ENCODE measurements around the gene UBAP1.
"Not testable (repeated sequence)": the region's sequence is repeated elsewhere in the genome, so short reads cannot be mapped to it uniquely, and the experiment has no call there.

Gene UBAP1

DNA sequence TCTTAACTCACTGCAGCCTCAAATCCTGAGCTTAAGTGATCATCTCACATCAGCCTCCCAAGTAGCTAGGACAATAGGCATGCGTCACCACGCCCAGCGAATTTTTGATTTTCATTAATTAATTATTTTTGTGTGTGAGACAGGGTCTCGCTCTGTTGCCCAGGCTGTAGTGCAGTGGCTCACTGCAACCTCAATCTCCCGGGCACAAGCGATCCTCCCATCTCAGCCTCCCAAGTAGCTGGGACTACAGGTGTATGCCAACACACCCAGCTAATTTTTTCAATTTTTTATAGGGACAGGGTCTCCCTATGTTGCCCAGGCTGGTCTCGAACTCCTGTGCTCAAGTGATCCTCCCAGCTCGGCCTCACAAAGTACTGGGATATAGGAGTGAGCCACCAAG is 41.4 kb downstream of the UBAP1 start:
- Histone ChIP-seq H3K27ac (replicated peaks) (no peak overlapping the region), H3K4me3 (replicated peaks; ENCODE audit: insufficient read depth, low read length) (no peak overlapping the region)
- no peak for TF ChIP-seq GABPA (IDR thresholded peaks at IDR 0.05; ENCODE audit: low read depth)
- no peak for TF ChIP-seq SPI1 (IDR thresholded peaks at IDR 0.05; ENCODE audit: borderline replicate concordance, low read depth)
- no peak for TF ChIP-seq POLR2AphosphoS5 (IDR thresholded peaks at IDR 0.05; ENCODE audit: low read depth)
- TF ChIP-seq, protein P1, sequence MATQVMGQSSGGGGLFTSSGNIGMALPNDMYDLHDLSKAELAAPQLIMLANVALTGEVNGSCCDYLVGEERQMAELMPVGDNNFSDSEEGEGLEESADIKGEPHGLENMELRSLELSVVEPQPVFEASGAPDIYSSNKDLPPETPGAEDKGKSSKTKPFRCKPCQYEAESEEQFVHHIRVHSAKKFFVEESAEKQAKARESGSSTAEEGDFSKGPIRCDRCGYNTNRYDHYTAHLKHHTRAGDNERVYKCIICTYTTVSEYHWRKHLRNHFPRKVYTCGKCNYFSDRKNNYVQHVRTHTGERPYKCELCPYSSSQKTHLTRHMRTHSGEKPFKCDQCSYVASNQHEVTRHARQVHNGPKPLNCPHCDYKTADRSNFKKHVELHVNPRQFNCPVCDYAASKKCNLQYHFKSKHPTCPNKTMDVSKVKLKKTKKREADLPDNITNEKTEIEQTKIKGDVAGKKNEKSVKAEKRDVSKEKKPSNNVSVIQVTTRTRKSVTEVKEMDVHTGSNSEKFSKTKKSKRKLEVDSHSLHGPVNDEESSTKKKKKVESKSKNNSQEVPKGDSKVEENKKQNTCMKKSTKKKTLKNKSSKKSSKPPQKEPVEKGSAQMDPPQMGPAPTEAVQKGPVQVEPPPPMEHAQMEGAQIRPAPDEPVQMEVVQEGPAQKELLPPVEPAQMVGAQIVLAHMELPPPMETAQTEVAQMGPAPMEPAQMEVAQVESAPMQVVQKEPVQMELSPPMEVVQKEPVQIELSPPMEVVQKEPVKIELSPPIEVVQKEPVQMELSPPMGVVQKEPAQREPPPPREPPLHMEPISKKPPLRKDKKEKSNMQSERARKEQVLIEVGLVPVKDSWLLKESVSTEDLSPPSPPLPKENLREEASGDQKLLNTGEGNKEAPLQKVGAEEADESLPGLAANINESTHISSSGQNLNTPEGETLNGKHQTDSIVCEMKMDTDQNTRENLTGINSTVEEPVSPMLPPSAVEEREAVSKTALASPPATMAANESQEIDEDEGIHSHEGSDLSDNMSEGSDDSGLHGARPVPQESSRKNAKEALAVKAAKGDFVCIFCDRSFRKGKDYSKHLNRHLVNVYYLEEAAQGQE (IDR thresholded peaks at IDR 0.05; ENCODE audit: insufficient replicate concordance, low read depth), result no peak
- TF ChIP-seq, protein P2, sequence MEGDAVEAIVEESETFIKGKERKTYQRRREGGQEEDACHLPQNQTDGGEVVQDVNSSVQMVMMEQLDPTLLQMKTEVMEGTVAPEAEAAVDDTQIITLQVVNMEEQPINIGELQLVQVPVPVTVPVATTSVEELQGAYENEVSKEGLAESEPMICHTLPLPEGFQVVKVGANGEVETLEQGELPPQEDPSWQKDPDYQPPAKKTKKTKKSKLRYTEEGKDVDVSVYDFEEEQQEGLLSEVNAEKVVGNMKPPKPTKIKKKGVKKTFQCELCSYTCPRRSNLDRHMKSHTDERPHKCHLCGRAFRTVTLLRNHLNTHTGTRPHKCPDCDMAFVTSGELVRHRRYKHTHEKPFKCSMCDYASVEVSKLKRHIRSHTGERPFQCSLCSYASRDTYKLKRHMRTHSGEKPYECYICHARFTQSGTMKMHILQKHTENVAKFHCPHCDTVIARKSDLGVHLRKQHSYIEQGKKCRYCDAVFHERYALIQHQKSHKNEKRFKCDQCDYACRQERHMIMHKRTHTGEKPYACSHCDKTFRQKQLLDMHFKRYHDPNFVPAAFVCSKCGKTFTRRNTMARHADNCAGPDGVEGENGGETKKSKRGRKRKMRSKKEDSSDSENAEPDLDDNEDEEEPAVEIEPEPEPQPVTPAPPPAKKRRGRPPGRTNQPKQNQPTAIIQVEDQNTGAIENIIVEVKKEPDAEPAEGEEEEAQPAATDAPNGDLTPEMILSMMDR (IDR thresholded peaks at IDR 0.05; ENCODE audit: insufficient read depth, low read length), result no peak

DNA sequence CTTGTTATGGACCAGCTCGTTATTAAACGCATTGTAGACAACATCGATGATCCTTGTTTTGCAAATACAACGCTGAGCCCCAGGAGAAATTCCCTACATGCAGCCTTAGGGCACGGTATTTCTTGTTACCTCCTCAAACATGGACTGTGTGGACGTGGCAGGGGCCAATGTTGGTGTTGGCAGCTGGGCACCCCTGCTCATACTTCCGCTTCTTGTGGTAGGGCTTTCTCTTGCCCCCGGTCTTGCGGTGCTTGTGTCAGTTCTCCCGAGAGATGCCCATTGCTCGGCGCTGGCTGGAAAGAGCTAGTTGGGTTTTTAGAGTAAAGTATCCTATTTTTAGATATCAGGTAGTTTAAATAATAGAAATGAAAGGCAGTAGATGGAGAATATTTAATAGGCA is 45.5 kb downstream of the UBAP1 start:
- H3K4me3 ChIP-seq (replicated peaks; ENCODE audit: insufficient read depth, low read length), result no peak overlapping the region
- no peaks in the 10 kb centered on the region for H3K27me3 ChIP-seq (ENCODE audit: insufficient read depth, poor library complexity, severe bottlenecking)
- H3K27ac ChIP-seq (replicated peaks), result no peak overlapping the region
- DNase-seq (ENCODE audit: low read depth in 1 of 2, low spot score in 1 of 2), result no peak
- TF ChIP-seq SPI1 (IDR thresholded peaks at IDR 0.05; ENCODE audit: borderline replicate concordance, low read depth), result no peak

More for the DNA sequence above, 41.4 kb downstream of the UBAP1 start:
- H3K27me3 ChIP-seq (ENCODE audit: insufficient read depth, poor library complexity, severe bottlenecking), result no peaks in the 10 kb centered on the region
- DNase-seq (ENCODE audit: low read depth in 1 of 2, low spot score in 1 of 2), result no peak

DNA sequence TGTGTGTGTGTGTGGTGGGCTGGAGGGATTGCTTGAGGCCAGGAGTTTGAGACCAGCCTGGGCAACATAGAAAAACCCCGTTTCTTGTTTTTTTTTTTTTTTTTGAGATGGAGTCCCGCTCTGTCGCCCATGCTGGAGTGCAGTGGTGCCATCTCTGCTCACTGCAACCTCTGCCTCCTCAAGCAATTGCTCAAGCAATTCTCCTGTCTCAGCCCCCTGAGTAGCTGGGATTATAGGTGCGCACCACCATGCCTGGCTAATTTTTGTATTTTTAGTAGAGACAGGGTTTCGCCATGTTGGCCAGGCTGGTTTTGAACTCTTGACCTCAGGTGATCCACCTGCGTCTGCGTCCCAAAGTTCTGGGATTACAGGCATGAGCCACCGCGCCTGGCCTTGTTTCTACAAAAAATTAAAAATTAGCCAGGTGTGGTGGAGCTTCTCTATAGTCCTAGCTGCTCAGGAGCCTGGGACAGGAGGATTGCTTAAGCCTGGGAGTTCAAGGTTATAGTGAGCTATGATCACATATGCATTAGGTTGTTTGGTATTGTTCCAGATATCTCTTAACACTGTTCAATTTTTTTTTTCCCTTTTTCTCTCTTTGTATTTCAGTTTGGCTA is 47.4 kb downstream of the UBAP1 start:
- H3K4me3 ChIP-seq (replicated peaks; ENCODE audit: insufficient read depth, low read length); H3K27ac ChIP-seq (replicated peaks); DNase-seq (ENCODE audit: low read depth in 1 of 2, low spot score in 1 of 2); H3K27me3 ChIP-seq (ENCODE audit: insufficient read depth, poor library complexity, severe bottlenecking): not testable (repeated sequence)

DNA sequence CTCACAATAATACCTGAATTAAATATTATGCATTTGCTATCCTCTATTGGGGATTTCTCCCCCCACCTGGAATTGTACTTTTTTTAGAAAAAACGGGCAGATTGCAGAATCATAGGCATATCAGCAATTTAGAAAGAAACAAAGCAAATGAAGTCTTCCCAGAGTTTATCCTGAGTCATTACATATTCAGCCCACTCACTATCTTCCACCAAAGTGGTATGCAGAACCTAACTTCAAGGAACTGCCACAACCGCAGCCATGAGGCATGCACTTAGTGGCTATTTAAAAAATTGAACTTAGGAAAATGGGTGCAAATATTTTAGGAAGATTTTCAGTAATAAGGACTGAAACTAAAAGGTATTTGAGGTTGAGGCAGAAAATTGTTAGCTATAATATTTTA is 48.6 kb downstream of the UBAP1 start:
- Histone ChIP-seq H3K27me3 (ENCODE audit: insufficient read depth, poor library complexity, severe bottlenecking) (no peaks in the 10 kb centered on the region), H3K27ac (replicated peaks) (no peak overlapping the region), H3K4me3 (replicated peaks; ENCODE audit: insufficient read depth, low read length) (no peak overlapping the region)
- no peak for DNase-seq (ENCODE audit: low read depth in 1 of 2, low spot score in 1 of 2)
- TF ChIP-seq POLR2AphosphoS5 (IDR thresholded peaks at IDR 0.05; ENCODE audit: low read depth) (no peak), SPI1 (IDR thresholded peaks at IDR 0.05; ENCODE audit: borderline replicate concordance, low read depth) (no peak), GABPA (IDR thresholded peaks at IDR 0.05; ENCODE audit: low read depth) (no peak)
- TF ChIP-seq, protein P2 (IDR thresholded peaks at IDR 0.05; ENCODE audit: insufficient read depth, low read length), result no peak
- TF ChIP-seq, protein P1 (IDR thresholded peaks at IDR 0.05; ENCODE audit: insufficient replicate concordance, low read depth), result no peak

DNA sequence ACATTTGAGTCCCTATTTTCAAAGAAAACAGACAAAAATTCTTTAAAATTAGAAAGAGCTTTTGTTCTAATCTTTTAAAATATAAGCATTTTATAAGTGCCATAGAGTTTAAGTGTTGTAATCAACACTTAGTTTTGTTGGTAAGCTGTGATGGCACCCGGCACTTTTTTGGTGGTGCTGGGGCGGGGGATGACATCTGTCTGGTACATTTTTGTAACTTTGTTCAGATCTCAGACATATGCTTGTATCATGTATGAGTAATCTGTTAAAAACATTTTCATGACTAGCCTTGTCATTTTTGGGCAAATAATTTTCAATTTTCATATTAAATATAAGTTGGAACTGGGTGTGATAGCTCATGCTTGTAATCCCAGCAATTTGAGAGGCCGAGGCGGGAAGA is 51.7 kb downstream of the UBAP1 start:
- Histone ChIP-seq H3K4me3 (replicated peaks; ENCODE audit: insufficient read depth, low read length) (no peak overlapping the region), H3K27me3 (ENCODE audit: insufficient read depth, poor library complexity, severe bottlenecking) (no peaks in the 10 kb centered on the region), H3K27ac (replicated peaks) (no peak overlapping the region)
- TF ChIP-seq SPI1 (IDR thresholded peaks at IDR 0.05; ENCODE audit: borderline replicate concordance, low read depth), result no peak
- TF ChIP-seq POLR2AphosphoS5 (IDR thresholded peaks at IDR 0.05; ENCODE audit: low read depth), result no peak
- TF ChIP-seq, protein P2 (IDR thresholded peaks at IDR 0.05; ENCODE audit: insufficient read depth, low read length), result no peak
- TF ChIP-seq, protein P1 (IDR thresholded peaks at IDR 0.05; ENCODE audit: insufficient replicate concordance, low read depth), result no peak
- TF ChIP-seq GABPA (IDR thresholded peaks at IDR 0.05; ENCODE audit: low read depth), result no peak
- DNase-seq (ENCODE audit: low read depth in 1 of 2, low spot score in 1 of 2), result no peak
